Measurements from ENCODE around the gene SLC41A3. TPM values are rescaled to one million over a fixed set of nuclear protein-coding genes. Genes with fewer than 3 reads are reported as not detected.
"Not testable (repeated sequence)": the region's sequence is repeated elsewhere in the genome, so short reads cannot be mapped to it uniquely, and the experiment has no call there.

The SLC41A3 gene
- total and polyA plus RNA-seq, 10 of the 15 experiments (the other 5 are each of a cell fraction or from before 2014, with no cell fraction given), result 8.3 to 29.5 (median 16.7) TPM

DNA sequence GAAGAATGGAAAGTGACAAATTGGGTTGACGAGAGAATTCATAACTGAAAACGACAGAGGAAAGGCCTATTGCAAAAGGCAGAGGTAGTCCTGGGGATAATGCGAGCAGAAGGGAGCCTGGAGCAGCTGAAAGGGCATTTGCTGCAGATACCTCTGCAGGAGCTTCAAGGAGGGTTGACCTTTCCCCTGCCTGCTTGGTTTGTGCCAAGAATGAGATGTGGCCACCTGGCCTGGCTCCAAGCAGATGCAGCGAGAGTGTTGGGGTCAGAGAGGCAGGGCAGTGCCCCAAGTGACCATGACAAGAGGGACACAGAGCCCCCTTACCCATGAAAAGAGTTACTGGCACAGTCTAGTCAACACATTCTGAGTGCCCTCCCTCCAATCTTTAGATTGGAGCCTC is 43.5 kb downstream of the SLC41A3 start (continued):
- no peak for TF ChIP-seq SIN3A (IDR thresholded peaks at IDR 0.05; ENCODE audit: low read depth, low read length)
- no peak for TF ChIP-seq STAT1 (conservative IDR thresholded peaks at IDR 0.05)
- no peak for TF ChIP-seq LARP7 (IDR thresholded peaks at IDR 0.05)
- no peak for TF ChIP-seq RB1 (IDR thresholded peaks at IDR 0.05; ENCODE audit: borderline replicate concordance)
- no peak for TF ChIP-seq GABPA (IDR thresholded peaks at IDR 0.05; ENCODE audit: low read depth)
- TF ChIP-seq CHD4 (IDR thresholded peaks at IDR 0.05), result no peak

DNA sequence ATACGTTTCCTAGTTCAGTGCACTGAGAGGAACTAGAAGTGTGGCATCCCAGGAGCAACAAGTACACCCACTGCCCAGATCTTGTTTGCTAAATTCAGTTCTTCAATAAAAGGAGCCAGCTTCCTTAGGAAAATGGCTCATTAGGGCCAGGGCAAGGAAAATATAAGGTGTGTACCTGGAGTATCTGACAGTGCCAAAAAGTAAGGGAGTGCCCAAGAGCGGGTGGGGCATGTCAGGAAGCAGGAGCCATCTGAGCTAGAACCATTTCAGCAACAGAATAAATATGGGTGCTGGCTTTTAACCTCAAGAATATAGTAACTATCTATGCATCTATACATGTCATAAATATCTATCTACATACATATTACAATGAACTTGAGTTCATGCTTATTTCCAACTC is 44.1 kb downstream of the SLC41A3 start:
- intact Hi-C loops (cut with micrococcal nuclease; ENCODE audit: unreplicated experiment) (no loop called here), in situ Hi-C loops (cut with MboI) (no loop called here)

DNA sequence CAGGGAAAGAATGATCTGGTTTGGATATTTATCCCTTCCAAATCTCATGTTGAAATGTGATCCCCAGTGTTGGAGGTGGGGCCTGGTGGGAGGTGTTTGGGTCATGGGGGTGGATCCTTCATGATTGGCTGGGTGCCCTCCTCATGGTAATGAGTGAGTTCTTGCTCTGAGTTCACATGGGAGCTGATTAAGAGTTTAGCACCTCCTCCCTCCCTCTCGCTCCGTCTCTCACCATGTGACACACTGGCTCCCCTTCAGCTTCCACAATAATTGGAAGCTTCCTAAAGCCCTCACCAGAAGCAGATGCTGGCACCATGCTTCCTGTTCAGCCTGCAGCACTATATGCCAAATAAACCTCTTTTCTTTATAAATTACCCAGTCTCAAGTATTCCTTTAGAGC is 45.1 kb downstream of the SLC41A3 start:
- FAIRE-seq; H3K36me3 ChIP-seq (ENCODE audit: control insufficient read depth in 2 of 2, insufficient read depth in 2 of 2, low read length in 1 of 2); H3K9me3 ChIP-seq (replicated peaks; ENCODE audit: control insufficient read depth, insufficient read depth, low read length); H3K4me2 ChIP-seq (ENCODE audit: control insufficient read depth, insufficient read depth); RAD21 ChIA-PET (ENCODE audit: unreplicated experiment); H3K79me2 ChIP-seq (ENCODE audit: control insufficient read depth, insufficient read depth, low read length); POLR2A ChIA-PET; intact Hi-C loops (cut with micrococcal nuclease; ENCODE audit: unreplicated experiment); DNase-seq (ENCODE audit: low read depth, low spot score); SMC1A ChIA-PET (ENCODE audit: uncharacterized antibody, unreplicated experiment); H3K4me3 ChIP-seq; H3K4me1 ChIP-seq (ENCODE audit: control insufficient read depth, insufficient read depth, low read length); H3K27ac ChIP-seq (ENCODE audit: control insufficient read depth, insufficient read depth); in situ Hi-C loops (cut with MboI); H2AFZ ChIP-seq (ENCODE audit: control insufficient read depth, low read depth, low read length); CTCF ChIA-PET; H4K20me1 ChIP-seq (ENCODE audit: control insufficient read depth, insufficient read depth); H3K27me3 ChIP-seq (replicated peaks in 1 of 2; ENCODE audit: control insufficient read depth in 2 of 2, insufficient read depth in 2 of 2, low read length in 1 of 2); H3K9ac ChIP-seq (ENCODE audit: control insufficient read depth, insufficient read depth, low read length); ATAC-seq; BruUV-seq (replicated peaks): not testable (repeated sequence)
- WGBS (ENCODE audit: insufficient coverage, insufficient replicate concordance, low lambda C conversion rate, missing lambda C conversion rate), result 97% methylated on average over 2 of the region's 2 CpGs

More for the DNA sequence above, 44.1 kb downstream of the SLC41A3 start:
- no peak overlapping the region for H3K9ac ChIP-seq (ENCODE audit: control insufficient read depth, insufficient read depth, low read length)
- H3K27me3 ChIP-seq (replicated peaks in 1 of 2; ENCODE audit: control insufficient read depth in 2 of 2, insufficient read depth in 2 of 2, low read length in 1 of 2), result no peaks in the 10 kb centered on the region
- POLR2A ChIA-PET, result no interaction called here
- TF ChIP-seq SMC3 (IDR thresholded peaks at IDR 0.05; ENCODE audit: borderline replicate concordance, low read length), result no peak
- H3K36me3 ChIP-seq (ENCODE audit: control insufficient read depth in 2 of 2, insufficient read depth in 2 of 2, low read length in 1 of 2), result no peaks in the 10 kb centered on the region
- FAIRE-seq, result no peak
- no peak overlapping the region for H3K27ac ChIP-seq (ENCODE audit: control insufficient read depth, insufficient read depth)
- H3K79me2 ChIP-seq (ENCODE audit: control insufficient read depth, insufficient read depth, low read length), result no peaks in the 10 kb centered on the region
- WGBS (ENCODE audit: insufficient coverage, insufficient replicate concordance, low lambda C conversion rate, missing lambda C conversion rate), result 93% methylated on average over 2 of the region's 2 CpGs
- RAD21 ChIA-PET (ENCODE audit: unreplicated experiment), result no interaction called here
- ATAC-seq, result no peak
- no peak for DNase-seq (ENCODE audit: low read depth, low spot score)
- no TSS peak for BruUV-seq (replicated peaks)
- no peaks in the 10 kb centered on the region for H4K20me1 ChIP-seq (ENCODE audit: control insufficient read depth, insufficient read depth)
- CTCF ChIA-PET, result no interaction called here
- no peak overlapping the region for H3K4me2 ChIP-seq (ENCODE audit: control insufficient read depth, insufficient read depth)
- no peak overlapping the region for H3K4me3 ChIP-seq
- SMC1A ChIA-PET (ENCODE audit: uncharacterized antibody, unreplicated experiment), result no interaction called here
- no peaks in the 10 kb centered on the region; the same call in 2 of the 3 replicates for H3K9me3 ChIP-seq (replicated peaks; ENCODE audit: control insufficient read depth, insufficient read depth, low read length)
- no peaks in the 10 kb centered on the region for H3K4me1 ChIP-seq (ENCODE audit: control insufficient read depth, insufficient read depth, low read length)
- H2AFZ ChIP-seq (ENCODE audit: control insufficient read depth, low read depth, low read length), result no peak overlapping the region
